ENCODE data around the gene ZNF585A. TPM values are rescaled to one million over a fixed set of nuclear protein-coding genes. Genes with fewer than 3 reads are reported as not detected.

ZNF585A gene
- total RNA-seq, 1 donor from 2014 or later, result 9.9 TPM

- TF ChIP-seq EZH2phosphoT487 (IDR thresholded peaks at IDR 0.05) (no peak), CTCF (IDR thresholded peaks at IDR 0.05) (no peak), EZH2 (IDR thresholded peaks at IDR 0.05) (no peak)
- Histone ChIP-seq H2AFZ (replicated peaks) (peak overlapping the region; percentile 99), H3F3A (ENCODE audit: low read depth) (no peaks in the 10 kb centered on the region), H3K27me3 (no peaks in the 10 kb centered on the region), H3K9ac (peak overlapping the region; percentile 88), H3K4me3 (peak overlapping the region; percentile 97), H4K20me1 (ENCODE audit: low read depth) (no peaks in the 10 kb centered on the region), H3K9me3 (ENCODE audit: low read depth) (no peaks in the 10 kb centered on the region), H3K27ac (no peak overlapping the region), H3K36me3 (no peaks in the 10 kb centered on the region), H3K79me2 (ENCODE audit: low read depth) (peaks cover 23% of the 10 kb centered on the region), H3K4me1 (no peaks in the 10 kb centered on the region), H3K4me2 (peak overlapping the region; percentile 88)
- Mint-ChIP-seq H3K36me3 (peaks cover 38% of the 10 kb centered on the region), H3K4me1 (peaks cover 12% of the 10 kb centered on the region), H3K4me3 (peak overlapping the region; percentile 93), H3K27ac (peak overlapping the region; percentile 36), H3K27me3 (ENCODE audit: insufficient read depth, low read depth) (peaks cover 4% of the 10 kb centered on the region), H3K9me3 (peaks cover 50% of the 10 kb centered on the region)
- no peak for DNase-seq (ENCODE audit: low spot score)
Measured at GRCh38 chr19:37218592-37218935, 46.1 kb upstream of the ZNF585A start.

GRCh38 chr19:37217775-37218591 is 45.5 kb upstream of the ZNF585A start, which contains the start of gene ZNF383:
ZNF383 (plus strand) TSS chr19:37218214; CDS start chr19:37230454, 12,240 bp downstream.
- TF ChIP-seq EZH2phosphoT487 (IDR thresholded peaks at IDR 0.05) (no peak), CTCF (IDR thresholded peaks at IDR 0.05) (no peak)
- no peaks in the 10 kb centered on the region for H3K27me3 ChIP-seq
- H3K4me3 Mint-ChIP-seq, result peak within 1 kb of the TSS; percentile 93
- peaks cover 23% of the 10 kb centered on the region for H3K79me2 ChIP-seq (ENCODE audit: low read depth)
- H3K27me3 Mint-ChIP-seq (ENCODE audit: insufficient read depth, low read depth), result peaks cover 4% of the 10 kb centered on the region
- peak; percentile 93 for DNase-seq (ENCODE audit: low spot score)
- no peaks in the 10 kb centered on the region for H4K20me1 ChIP-seq (ENCODE audit: low read depth)
- H3K4me1 Mint-ChIP-seq, result peaks cover 12% of the 10 kb centered on the region
- H3K36me3 Mint-ChIP-seq, result peaks cover 35% of the 10 kb centered on the region
- peak within 1 kb of the TSS; percentile 36 for H3K27ac Mint-ChIP-seq
- H3K27ac ChIP-seq, result peak within 1 kb of the TSS; percentile 64
- peak within 1 kb of the TSS; percentile 88 for H3K4me2 ChIP-seq
- no peaks in the 10 kb centered on the region for H3F3A ChIP-seq (ENCODE audit: low read depth)
- no peaks in the 10 kb centered on the region for H3K9me3 ChIP-seq (ENCODE audit: low read depth)
- H3K36me3 ChIP-seq, result no peaks in the 10 kb centered on the region
- H3K4me3 ChIP-seq, result peak within 1 kb of the TSS; percentile 97
- peaks cover 51% of the 10 kb centered on the region for H3K9me3 Mint-ChIP-seq
- H2AFZ ChIP-seq (replicated peaks), result peak within 1 kb of the TSS; percentile 99
- H3K9ac ChIP-seq, result peak within 1 kb of the TSS; percentile 88
- no peaks in the 10 kb centered on the region for H3K4me1 ChIP-seq

GRCh38 chr19:37217480-37217774 is 44.9 kb upstream of the ZNF585A start:
- Mint-ChIP-seq H3K36me3 (peaks cover 30% of the 10 kb centered on the region), H3K27me3 (ENCODE audit: insufficient read depth, low read depth) (peaks cover 4% of the 10 kb centered on the region), H3K4me3 (peak overlapping the region; percentile 93), H3K9me3 (peaks cover 51% of the 10 kb centered on the region), H3K4me1 (peaks cover 12% of the 10 kb centered on the region), H3K27ac (no peak overlapping the region)
- Histone ChIP-seq H3K4me1 (no peaks in the 10 kb centered on the region), H3K27ac (no peak overlapping the region), H3K79me2 (ENCODE audit: low read depth) (peaks cover 23% of the 10 kb centered on the region), H3K36me3 (no peaks in the 10 kb centered on the region), H3K4me2 (peak overlapping the region; percentile 88), H3K9ac (peak overlapping the region; percentile 88), H3K4me3 (peak overlapping the region; percentile 97), H3F3A (ENCODE audit: low read depth) (no peaks in the 10 kb centered on the region), H3K9me3 (ENCODE audit: low read depth) (no peaks in the 10 kb centered on the region), H2AFZ (replicated peaks) (peak overlapping the region; percentile 99), H3K27me3 (no peaks in the 10 kb centered on the region), H4K20me1 (ENCODE audit: low read depth) (no peaks in the 10 kb centered on the region)
- no peak for TF ChIP-seq EZH2 (IDR thresholded peaks at IDR 0.05)
- TF ChIP-seq EZH2phosphoT487 (IDR thresholded peaks at IDR 0.05), result no peak
- no peak for TF ChIP-seq CTCF (IDR thresholded peaks at IDR 0.05)
- DNase-seq (ENCODE audit: low spot score), result no peak

All from neural progenitor cell (in vitro differentiated cells).